Fibroblast of lung (primary cell): Measurements from ENCODE around the gene TRIM54.

Experiments used
- CTCF ChIP-seq, 2 donors: IDR thresholded peaks in 1 of 2; conservative IDR thresholded peaks in 1 of 2; 1 replicate in 1 of 2; 2 replicates in 1 of 2; pipeline ENCODE4 v1.5.1; 2011 to 2012; ENCODE audit warnings: low read length in 2 of 2, control low read depth in 1 of 2, inconsistent platforms in 1 of 2, low read depth in 1 of 2, mild to moderate bottlenecking in 1 of 2
- EZH2 ChIP-seq: IDR thresholded peaks from 2 replicates; pipeline ENCODE4 v1.5.1; 2012; ENCODE audit warnings: low read length, control low read depth, mild to moderate bottlenecking; ENCODE audit errors: missing control alignments

GRCh38 chr2:27263287-27264252 lies 18.7 kb upstream of the TRIM54 start:
- TF ChIP-seq CTCF (conservative IDR thresholded peaks at IDR 0.05 in 1 of 2, IDR thresholded peaks at IDR 0.05 in 1 of 2; ENCODE audit: low read depth in 1 of 2, low read length in 2 of 2) = no peak
- TF ChIP-seq EZH2 = peak; percentile 99
